ENCODE results near the gene MLF2.
"Not testable (repeated sequence)": the region's sequence is repeated elsewhere in the genome, so short reads cannot be mapped to it uniquely, and the experiment has no call there.

The MLF2 gene

GRCh38 chr12:6725350-6725749, 27.6 kb downstream of the MLF2 start:
- Histone ChIP-seq H3K27ac (ENCODE audit: low read depth, low read length, severe bottlenecking) (no peak overlapping the region), H3K9me3 (ENCODE audit: control insufficient read depth, low read length) (no peaks in the 10 kb centered on the region), H3K4me3 (ENCODE audit: extremely low read depth, insufficient read depth, low read length, poor library complexity, severe bottlenecking) (no peak overlapping the region), H3K4me1 (ENCODE audit: control insufficient read depth, insufficient read depth, low read length, poor library complexity, severe bottlenecking) (peaks cover 6% of the 10 kb centered on the region), H3K36me3 (ENCODE audit: control insufficient read depth, insufficient read depth, low read length) (peaks cover 26% of the 10 kb centered on the region)
- 92 to 100% methylated on average over 3 to 6 of the region's 7 CpGs for WGBS, 2 experiments (ENCODE audit: insufficient coverage in 2 of 2)

- peaks cover 6% of the 10 kb centered on the region for H3K4me1 ChIP-seq (ENCODE audit: control insufficient read depth, insufficient read depth, low read length, poor library complexity, severe bottlenecking)
- 27 to 39% methylated on average over 9 of the region's 10 CpGs for WGBS, 2 experiments (ENCODE audit: insufficient coverage in 2 of 2)
- H3K9me3 ChIP-seq (ENCODE audit: control insufficient read depth, low read length): no peaks in the 10 kb centered on the region
- peaks cover 16% of the 10 kb centered on the region for H3K36me3 ChIP-seq (ENCODE audit: control insufficient read depth, insufficient read depth, low read length)
- H3K4me3 ChIP-seq (ENCODE audit: extremely low read depth, insufficient read depth, low read length, poor library complexity, severe bottlenecking): peak overlapping the region; percentile 57
- peak overlapping the region; percentile 89 for H3K27ac ChIP-seq (ENCODE audit: low read depth, low read length, severe bottlenecking)
Measured at GRCh38 chr12:6724409-6724797, 28.5 kb downstream of the MLF2 start.

GRCh38 chr12:6723607-6724408, 29.1 kb downstream of the MLF2 start, which contains the start of gene COPS7A:
TSS of gene COPS7A (plus strand) at chr12:6724046. CDS start at chr12:6724657, 611 bp downstream.
- H3K9me3 ChIP-seq (ENCODE audit: control insufficient read depth, low read length): no peaks in the 10 kb centered on the region
- peak within 1 kb of the TSS; percentile 57 for H3K4me3 ChIP-seq (ENCODE audit: extremely low read depth, insufficient read depth, low read length, poor library complexity, severe bottlenecking)
- WGBS, 2 experiments (ENCODE audit: insufficient coverage in 2 of 2): 0 to 2% methylated on average over 30 to 35 of the region's 49 CpGs
- H3K4me1 ChIP-seq (ENCODE audit: control insufficient read depth, insufficient read depth, low read length, poor library complexity, severe bottlenecking): peaks cover 6% of the 10 kb centered on the region
- H3K27ac ChIP-seq (ENCODE audit: low read depth, low read length, severe bottlenecking): peak within 1 kb of the TSS; percentile 89
- peaks cover 10% of the 10 kb centered on the region for H3K36me3 ChIP-seq (ENCODE audit: control insufficient read depth, insufficient read depth, low read length)

GRCh38 chr12:6722863-6723262, 30.1 kb downstream of the MLF2 start:
- peaks cover 2% of the 10 kb centered on the region for H3K36me3 ChIP-seq (ENCODE audit: control insufficient read depth, insufficient read depth, low read length)
- H3K4me3 ChIP-seq (ENCODE audit: extremely low read depth, insufficient read depth, low read length, poor library complexity, severe bottlenecking): peak overlapping the region; percentile 57
- H3K27ac ChIP-seq (ENCODE audit: low read depth, low read length, severe bottlenecking): no peak overlapping the region
- WGBS, 2 experiments (ENCODE audit: insufficient coverage in 2 of 2): 97 to 100% methylated on average over 2 of the region's 3 CpGs
- no peaks in the 10 kb centered on the region for H3K9me3 ChIP-seq (ENCODE audit: control insufficient read depth, low read length)
- H3K4me1 ChIP-seq (ENCODE audit: control insufficient read depth, insufficient read depth, low read length, poor library complexity, severe bottlenecking): peaks cover 6% of the 10 kb centered on the region

- Histone ChIP-seq H3K27ac (ENCODE audit: low read depth, low read length, severe bottlenecking) (no peak overlapping the region), H3K4me1 (ENCODE audit: control insufficient read depth, insufficient read depth, low read length, poor library complexity, severe bottlenecking) (no peaks in the 10 kb centered on the region), H3K4me3 (ENCODE audit: extremely low read depth, insufficient read depth, low read length, poor library complexity, severe bottlenecking) (no peak overlapping the region), H3K9me3 (ENCODE audit: control insufficient read depth, low read length) (no peaks in the 10 kb centered on the region), H3K36me3 (ENCODE audit: control insufficient read depth, insufficient read depth, low read length) (no peaks in the 10 kb centered on the region)
- 82 to 86% methylated on average over 6 to 7 of the region's 10 CpGs for WGBS, 2 experiments (ENCODE audit: insufficient coverage in 2 of 2)
Measured at GRCh38 chr12:6716874-6717437, 36.0 kb downstream of the MLF2 start.

GRCh38 chr12:6716031-6716873, 36.7 kb downstream of the MLF2 start:
- H3K27ac ChIP-seq (ENCODE audit: low read depth, low read length, severe bottlenecking); H3K9me3 ChIP-seq (ENCODE audit: control insufficient read depth, low read length); H3K4me3 ChIP-seq (ENCODE audit: extremely low read depth, insufficient read depth, low read length, poor library complexity, severe bottlenecking); H3K36me3 ChIP-seq (ENCODE audit: control insufficient read depth, insufficient read depth, low read length); H3K4me1 ChIP-seq (ENCODE audit: control insufficient read depth, insufficient read depth, low read length, poor library complexity, severe bottlenecking): not testable (repeated sequence)
- 80 to 96% methylated on average over 1 to 9 of the region's 41 CpGs for WGBS, 2 experiments (ENCODE audit: insufficient coverage in 2 of 2)

- Histone ChIP-seq H3K36me3 (ENCODE audit: control insufficient read depth, insufficient read depth, low read length) (no peaks in the 10 kb centered on the region), H3K4me3 (ENCODE audit: extremely low read depth, insufficient read depth, low read length, poor library complexity, severe bottlenecking) (no peak overlapping the region), H3K9me3 (ENCODE audit: control insufficient read depth, low read length) (no peaks in the 10 kb centered on the region), H3K4me1 (ENCODE audit: control insufficient read depth, insufficient read depth, low read length, poor library complexity, severe bottlenecking) (no peaks in the 10 kb centered on the region), H3K27ac (ENCODE audit: low read depth, low read length, severe bottlenecking) (no peak overlapping the region)
- 92 to 94% methylated on average over 16 of the region's 16 CpGs for WGBS, 2 experiments (ENCODE audit: insufficient coverage in 2 of 2)
Measured at GRCh38 chr12:6708960-6709394, 44.0 kb downstream of the MLF2 start.

GRCh38 chr12:6708351-6708750, 44.6 kb downstream of the MLF2 start:
- H3K36me3 ChIP-seq (ENCODE audit: control insufficient read depth, insufficient read depth, low read length); H3K4me1 ChIP-seq (ENCODE audit: control insufficient read depth, insufficient read depth, low read length, poor library complexity, severe bottlenecking); H3K27ac ChIP-seq (ENCODE audit: low read depth, low read length, severe bottlenecking); H3K4me3 ChIP-seq (ENCODE audit: extremely low read depth, insufficient read depth, low read length, poor library complexity, severe bottlenecking); H3K9me3 ChIP-seq (ENCODE audit: control insufficient read depth, low read length): not testable (repeated sequence)
- 98 to 99% methylated on average over 18 to 21 of the region's 21 CpGs for WGBS, 2 experiments (ENCODE audit: insufficient coverage in 2 of 2)

- 14% methylated on average over 8 to 10 of the region's 10 CpGs for WGBS, 2 experiments (ENCODE audit: insufficient coverage in 2 of 2)
- H3K27ac ChIP-seq (ENCODE audit: low read depth, low read length, severe bottlenecking): no peak overlapping the region
- H3K9me3 ChIP-seq (ENCODE audit: control insufficient read depth, low read length): no peaks in the 10 kb centered on the region
- H3K4me1 ChIP-seq (ENCODE audit: control insufficient read depth, insufficient read depth, low read length, poor library complexity, severe bottlenecking): peaks cover 6% of the 10 kb centered on the region
- H3K36me3 ChIP-seq (ENCODE audit: control insufficient read depth, insufficient read depth, low read length): no peaks in the 10 kb centered on the region
- no peak overlapping the region for H3K4me3 ChIP-seq (ENCODE audit: extremely low read depth, insufficient read depth, low read length, poor library complexity, severe bottlenecking)
Measured at GRCh38 chr12:6703631-6704030, 49.3 kb downstream of the MLF2 start.

GRCh38 chr12:6701078-6701768, 51.7 kb downstream of the MLF2 start:
- H3K4me3 ChIP-seq (ENCODE audit: extremely low read depth, insufficient read depth, low read length, poor library complexity, severe bottlenecking): peak overlapping the region; percentile 64
- peaks cover 6% of the 10 kb centered on the region for H3K4me1 ChIP-seq (ENCODE audit: control insufficient read depth, insufficient read depth, low read length, poor library complexity, severe bottlenecking)
- no peaks in the 10 kb centered on the region for H3K9me3 ChIP-seq (ENCODE audit: control insufficient read depth, low read length)
- WGBS, 2 experiments (ENCODE audit: insufficient coverage in 2 of 2): 32 to 35% methylated on average over 11 to 13 of the region's 13 CpGs
- no peak overlapping the region for H3K27ac ChIP-seq (ENCODE audit: low read depth, low read length, severe bottlenecking)
- no peaks in the 10 kb centered on the region for H3K36me3 ChIP-seq (ENCODE audit: control insufficient read depth, insufficient read depth, low read length)
